GM21367 (cell line): ENCODE data around the gene KNL1.
A peak's percentile ranks its signal among the peaks of the same experiment; 100 is the strongest.

Experiments
- ATAC-seq: cut with Tn5 transposase; IDR thresholded peaks from one replicate; pipeline ENCODE4 v1.9.1; 2021; ENCODE audit not compliant: unreplicated experiment

Gene KNL1

GRCh38 chr15:40582726-40583246 lies 11.3 kb upstream of the KNL1 start:
- ATAC-seq = no peak

GRCh38 chr15:40584191-40584590 lies 9.9 kb upstream of the KNL1 start:
- no peak for ATAC-seq

DNA sequence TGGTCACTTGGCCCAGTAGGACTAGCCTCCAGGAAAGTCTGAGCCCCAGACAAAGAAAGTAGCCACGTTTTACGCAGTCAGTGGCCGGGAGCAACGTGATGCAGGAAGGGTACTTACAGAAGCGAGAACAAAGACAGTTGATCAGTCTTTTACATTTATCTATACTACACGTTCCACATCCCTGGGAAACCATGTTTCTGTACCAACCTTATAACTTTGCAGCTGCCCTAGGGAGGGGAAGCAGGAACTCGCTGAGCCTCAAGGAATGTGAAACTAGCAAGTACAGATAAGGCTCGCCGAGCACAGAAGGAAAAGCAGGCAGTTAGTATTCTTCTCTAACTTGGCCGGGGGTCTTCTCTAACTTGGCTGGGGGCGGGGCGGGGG lies 3.4 kb upstream of the KNL1 start:
- ATAC-seq = no peak

GRCh38 chr15:40591389-40591788 lies 2.7 kb upstream of the KNL1 start:
- no peak for ATAC-seq

DNA sequence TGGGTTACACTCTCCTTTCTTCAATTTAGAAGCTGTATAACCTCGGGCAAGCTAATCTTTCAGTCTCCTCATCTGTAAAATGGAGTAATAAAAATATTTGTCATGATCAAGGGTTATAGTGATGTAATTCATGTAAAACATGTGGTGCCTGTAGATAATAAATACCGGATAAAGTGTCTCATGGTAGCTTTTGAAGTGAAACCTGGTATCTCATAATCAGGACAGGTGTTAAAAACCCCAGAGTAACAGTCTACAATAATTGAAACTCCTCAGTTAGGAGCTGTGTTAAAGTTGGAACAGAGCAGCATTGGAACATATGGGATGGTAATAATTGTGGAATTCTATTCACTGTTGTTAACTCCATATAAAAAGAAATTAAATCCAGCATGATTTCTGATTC lies 884 bp upstream of the KNL1 start:
- no peak for ATAC-seq

GRCh38 chr15:40594429-40594836 lies 384 bp downstream of the KNL1 start:
- peak; percentile 37 for ATAC-seq

DNA sequence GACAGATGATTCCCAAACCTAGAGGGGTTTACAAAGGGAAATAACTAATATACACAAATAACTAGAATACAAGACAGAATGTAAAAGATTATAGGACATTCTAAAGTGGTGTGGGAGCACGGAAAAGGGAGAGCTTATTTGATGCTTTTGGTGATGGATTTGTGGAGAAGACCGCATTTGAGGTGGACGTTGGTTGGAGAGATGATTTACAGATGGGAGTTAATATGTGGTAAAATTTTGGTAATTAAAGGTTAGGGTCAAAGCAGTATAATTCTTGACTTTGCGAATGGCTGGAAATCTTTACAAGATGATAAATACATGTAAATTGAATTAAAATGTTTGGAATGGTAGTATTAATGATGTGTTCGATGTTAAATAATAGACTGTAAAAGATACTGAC lies 1.2 kb downstream of the KNL1 start:
- no peak for ATAC-seq

GRCh38 chr15:40595773-40596172 lies 1.7 kb downstream of the KNL1 start:
- ATAC-seq = no peak

DNA sequence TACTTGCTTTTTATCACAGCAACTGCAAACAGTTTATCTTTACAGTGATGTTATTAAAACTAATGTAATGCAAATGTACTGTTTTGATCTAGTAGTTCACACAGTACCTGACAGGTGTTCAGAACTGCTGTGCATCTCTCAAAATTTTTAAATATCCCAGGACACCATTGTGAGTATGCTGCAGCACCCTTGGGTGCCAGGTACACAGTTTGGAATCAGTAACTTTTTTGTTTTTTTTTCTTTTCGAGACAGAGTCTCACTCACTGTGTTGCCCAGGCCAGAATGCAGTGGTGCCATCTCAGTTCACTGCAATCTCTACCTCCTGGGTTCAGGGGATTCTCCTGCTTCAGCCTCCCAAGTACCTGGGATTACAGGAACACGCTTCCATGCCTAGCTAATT lies 3.0 kb downstream of the KNL1 start:
- no peak for ATAC-seq

DNA sequence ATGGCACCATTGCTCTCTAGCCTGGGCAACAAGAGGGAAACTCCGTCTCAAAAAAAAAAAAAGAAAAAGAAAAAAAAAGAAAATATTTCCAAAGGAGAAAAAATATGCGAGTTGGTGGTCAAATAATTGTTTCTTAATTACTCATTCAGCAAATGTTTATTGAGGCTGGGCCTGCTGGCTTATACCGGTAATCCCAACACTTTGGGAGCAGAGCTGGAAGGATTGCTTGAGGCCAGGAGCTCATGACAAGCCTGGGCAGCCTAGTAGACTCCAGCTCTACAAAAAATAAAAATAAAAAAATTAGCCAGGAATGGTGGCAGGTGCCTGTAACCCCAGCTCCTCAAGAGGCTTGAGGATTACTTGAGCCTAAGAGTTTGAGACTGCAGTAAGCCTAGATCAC lies 4.1 kb downstream of the KNL1 start:
- no peak for ATAC-seq

- ATAC-seq = no peak
These were observed 4.6 kb downstream of the KNL1 start for GRCh38 chr15:40598672-40599071.

DNA sequence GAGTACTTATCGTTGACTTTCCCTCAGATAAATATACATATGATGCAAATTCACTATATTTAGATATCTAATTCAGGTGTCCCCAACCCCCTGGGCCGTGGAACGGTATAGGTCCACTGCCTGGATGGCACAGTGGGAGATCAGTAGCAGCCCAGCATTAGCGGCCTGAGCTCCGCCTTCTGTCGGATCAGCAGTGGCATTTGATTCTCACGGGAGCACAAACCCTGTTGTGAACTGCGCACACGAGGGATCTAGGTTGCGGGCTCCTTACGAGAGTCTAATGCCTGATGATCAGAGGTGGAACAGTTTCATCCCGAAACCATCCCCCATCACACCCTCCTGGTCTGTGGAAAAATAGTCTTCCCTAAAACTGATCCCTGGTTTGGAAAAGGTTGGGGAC lies 6.9 kb downstream of the KNL1 start:
- no peak for ATAC-seq

DNA sequence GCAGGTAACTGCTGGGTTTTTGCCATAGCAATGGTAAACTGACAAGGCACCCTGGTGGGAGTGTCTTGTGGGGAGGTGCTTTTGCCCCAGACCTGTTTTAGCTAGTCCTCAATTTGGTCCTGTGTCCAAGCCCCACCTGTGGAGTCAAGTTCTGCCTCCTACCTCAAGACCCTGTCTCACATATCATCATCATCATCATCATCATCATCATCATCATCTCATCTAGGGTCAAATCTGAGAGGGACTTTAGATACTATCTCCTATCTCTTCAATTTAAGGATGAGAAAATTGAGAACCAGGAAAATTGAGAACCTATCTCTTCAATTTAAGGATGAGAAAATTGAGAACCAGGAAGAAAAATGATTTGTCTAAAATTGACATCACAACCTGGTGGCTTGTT lies 9.9 kb downstream of the KNL1 start:
- ATAC-seq = no peak

DNA sequence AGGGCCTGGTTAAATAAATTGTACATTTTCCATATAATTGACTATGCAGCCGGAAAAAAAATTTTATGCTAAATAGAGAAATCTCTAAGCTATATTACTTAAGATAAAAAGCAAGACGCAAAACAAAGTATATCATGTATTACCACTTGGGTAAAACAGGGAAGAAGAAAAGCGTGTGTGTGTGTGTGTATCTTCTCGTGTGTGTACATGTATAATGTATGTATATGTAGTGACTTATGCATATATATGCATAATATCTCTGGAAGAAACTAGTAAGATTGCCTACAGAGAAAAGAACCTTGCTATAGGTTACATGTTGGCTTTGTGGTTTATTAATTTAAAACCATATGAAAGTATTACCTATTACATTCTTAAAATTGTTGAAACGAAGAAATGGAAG lies 19.0 kb downstream of the KNL1 start:
- ATAC-seq = no peak

DNA sequence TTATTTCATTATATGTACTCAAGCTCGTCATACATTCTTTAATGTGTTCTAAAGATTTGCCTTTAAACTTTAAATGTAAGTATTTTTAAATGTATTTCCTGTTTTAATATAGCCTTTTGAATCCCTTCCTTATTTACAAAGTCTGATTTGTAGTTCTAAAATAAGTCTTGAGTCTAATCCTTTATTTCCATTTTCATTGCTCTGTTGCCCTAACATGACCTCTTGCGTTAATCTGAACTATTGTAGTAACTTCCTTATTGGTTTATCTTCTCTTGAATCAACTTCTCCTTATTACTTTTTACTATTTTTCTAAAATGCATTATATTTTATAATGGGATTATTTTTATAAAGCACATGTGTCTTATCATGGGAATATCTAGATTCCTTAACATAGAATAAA lies 24.0 kb downstream of the KNL1 start:
- ATAC-seq = no peak

DNA sequence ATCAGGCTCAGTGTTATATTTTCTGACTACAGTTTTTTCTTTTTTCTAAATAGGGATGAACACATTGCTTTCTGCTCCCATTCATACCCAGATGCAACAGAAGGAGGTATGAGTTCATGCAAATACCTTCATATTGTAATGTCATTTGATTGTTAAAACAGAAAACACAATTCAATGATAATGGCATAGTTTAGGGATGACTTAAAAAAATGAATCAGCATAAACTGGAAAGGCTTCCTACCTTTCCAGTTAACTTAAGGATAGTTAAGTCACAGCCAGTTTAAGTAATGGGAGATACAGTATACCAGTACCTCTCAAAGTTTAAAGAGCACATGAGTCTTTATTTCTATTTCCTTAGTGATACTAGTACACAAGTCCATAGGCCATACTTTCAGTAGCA lies 24.9 kb downstream of the KNL1 start:
- no peak for ATAC-seq

GRCh38 chr15:40623361-40623760 lies 29.3 kb downstream of the KNL1 start:
- ATAC-seq = no peak

DNA sequence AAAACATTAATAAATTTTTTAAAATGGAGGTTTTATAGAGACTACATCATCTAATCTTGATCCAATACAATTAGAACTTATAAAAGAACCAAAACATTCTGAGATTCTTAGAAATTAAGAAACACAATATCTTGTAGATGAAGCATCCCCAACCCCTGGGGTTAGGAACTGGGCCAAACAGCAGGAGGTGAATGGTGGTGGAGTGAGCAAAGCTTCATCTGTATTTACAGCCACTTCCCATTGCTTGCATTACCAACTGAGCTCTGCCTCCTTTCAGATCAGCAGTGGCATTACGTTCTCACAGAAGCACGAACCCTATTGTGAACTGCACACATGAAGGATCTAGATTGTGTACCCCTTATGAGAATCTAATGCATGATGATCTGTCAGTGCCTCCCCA lies 36.3 kb downstream of the KNL1 start:
- no peak for ATAC-seq

- ATAC-seq = no peak
These were observed 39.1 kb downstream of the KNL1 start for GRCh38 chr15:40633178-40633577.

- no peak for ATAC-seq
These were observed 43.2 kb downstream of the KNL1 start for GRCh38 chr15:40637221-40637745.

GRCh38 chr15:40639677-40640076 lies 45.6 kb downstream of the KNL1 start:
- ATAC-seq = no peak

- ATAC-seq = no peak
These were observed 53.5 kb downstream of the KNL1 start for GRCh38 chr15:40647523-40647922.

DNA sequence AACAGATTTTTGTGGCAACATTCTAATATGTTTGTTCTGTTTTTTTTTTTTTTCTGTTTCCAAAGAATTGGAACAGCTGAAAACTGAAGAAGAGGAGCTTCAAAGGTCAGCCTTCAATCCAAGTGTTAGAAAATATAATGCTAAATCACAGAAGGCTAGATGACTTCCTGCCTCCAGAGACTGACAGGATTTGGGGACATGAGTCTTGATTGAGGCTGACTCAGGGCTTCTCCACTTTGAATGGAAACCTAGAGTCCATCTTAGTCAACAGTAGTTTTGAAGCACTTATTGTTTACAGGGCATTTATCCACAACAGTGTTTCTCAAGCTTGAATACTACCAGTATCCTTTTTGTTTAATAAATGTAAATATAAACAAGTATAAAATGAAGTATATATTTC lies 56.4 kb downstream of the KNL1 start:
- ATAC-seq = no peak

- no peak for ATAC-seq
These were observed 66.6 kb downstream of the KNL1 start for GRCh38 chr15:40660686-40661085.
